Gastroesophageal sphincter (tissue), 4 donors: ENCODE results near the gene PYGM. TPM values are rescaled to one million over a fixed set of nuclear protein-coding genes. Genes with fewer than 3 reads are reported as not detected.

ENCODE experiments used
- ATAC-seq: fragments of 150-250 bp; one replicate; pipeline ENCODE4 v1.9.1; 2016; ENCODE audit warnings: mild to moderate bottlenecking, moderate library complexity
- H3K27ac ChIP-seq, 4 donors: fragments of 200-600 bp; sonication (generic) in 3 of 4; 1 replicate in 3 of 4; 2 replicates in 1 of 4; pipeline ENCODE4 v1.5.1; 2016 to 2019
- H3K27me3 ChIP-seq: fragments of 200-600 bp; sonication (generic); one replicate; pipeline ENCODE4 v1.5.1; 2019
- H3K36me3 ChIP-seq, 2 donors: fragments of 200-600 bp; sonication (generic); one replicate each; pipeline ENCODE4 v1.5.1; 2019; ENCODE audit warnings: control low read depth in 1 of 2
- H3K4me1 ChIP-seq, 3 donors: fragments of 200-600 bp; sonication (generic); 1 replicate in 2 of 3; 2 replicates in 1 of 3; pipeline ENCODE4 v1.5.1; 2016 to 2019; ENCODE audit warnings: control low read depth in 2 of 3
- H3K4me3 ChIP-seq, 2 donors: fragments of 200-600 bp; sonication (generic); one replicate each; pipeline ENCODE4 v1.5.1; 2019; ENCODE audit warnings: mild to moderate bottlenecking in 1 of 2, moderate library complexity in 1 of 2
- H3K9me3 ChIP-seq, 3 donors: fragments of 200-600 bp; sonication (generic); one replicate each; pipeline ENCODE4 v1.5.1; 2017 to 2019; ENCODE audit warnings: control low read depth in 2 of 3
- EP300 ChIP-seq: sonication (generic); formaldehyde crosslinking; IDR thresholded peaks from one replicate; pipeline ENCODE4 v1.6.1; 2017; ENCODE audit warnings: antibody characterized with exemption, mild to moderate bottlenecking
- POLR2A ChIP-seq, 2 donors: fragments of 450-650 bp; IDR thresholded peaks; one replicate each; pipeline ENCODE4 v1.6.1; 2017; ENCODE audit warnings: antibody characterized with exemption in 2 of 2, mild to moderate bottlenecking in 2 of 2, moderate library complexity in 1 of 2
- POLR2AphosphoS5 ChIP-seq: sonication (generic); formaldehyde crosslinking; IDR thresholded peaks from one replicate; pipeline ENCODE4 v1.6.1; 2017; ENCODE audit warnings: antibody characterized with exemption
- WGBS, 2 donors: methylation state at CpG; one replicate each; pipeline ENCODE4 v1.1.5; 2018; ENCODE audit warnings: low coverage in 1 of 2; 5-methylcytosine and 5-hydroxymethylcytosine counted together
- total RNA-seq, 4 donors: library from RNA; depleted of rRNA; stranded (reverse); fragments of >200 nt; gene quantifications; one replicate each; pipeline ENCODE4 v1.1.0, GENCODE V29; 2016
- TF ChIP-seq, protein P1 (sequence below), 4 experiments: fragments of 200-600 bp in 2 of 4; fragments of 450-650 bp in 2 of 4; sonication (generic) in 1 of 4; IDR thresholded peaks; one replicate each; pipeline ENCODE4 v1.5.1; 2017 to 2019; ENCODE audit warnings: antibody characterized with exemption in 4 of 4, mild to moderate bottlenecking in 2 of 4, moderate library complexity in 2 of 4

PYGM gene
- total RNA-seq, 4 donors from 2014 or later, result 10.5 to 55.2 (median 32.8) TPM

- Histone ChIP-seq H3K9me3 (no peaks in the 10 kb centered on the region), H3K27ac (no peak overlapping the region), H3K4me3 (no peak overlapping the region), H3K27me3 (peaks cover 100% of the 10 kb centered on the region), H3K4me1 (peaks cover 0 to 28% (median 0%) of the 10 kb centered on the region in 3 donors), H3K36me3 (no peaks in the 10 kb centered on the region)
- 63% methylated on average over 5 of the region's 5 CpGs; no CpG with 5 or more reads in 1 of the 2 donors for WGBS, 2 donors
- no peak for ATAC-seq
- TF ChIP-seq POLR2A (IDR thresholded peaks at IDR 0.05), result no peak
- no peak for TF ChIP-seq EP300
- TF ChIP-seq, protein P1, sequence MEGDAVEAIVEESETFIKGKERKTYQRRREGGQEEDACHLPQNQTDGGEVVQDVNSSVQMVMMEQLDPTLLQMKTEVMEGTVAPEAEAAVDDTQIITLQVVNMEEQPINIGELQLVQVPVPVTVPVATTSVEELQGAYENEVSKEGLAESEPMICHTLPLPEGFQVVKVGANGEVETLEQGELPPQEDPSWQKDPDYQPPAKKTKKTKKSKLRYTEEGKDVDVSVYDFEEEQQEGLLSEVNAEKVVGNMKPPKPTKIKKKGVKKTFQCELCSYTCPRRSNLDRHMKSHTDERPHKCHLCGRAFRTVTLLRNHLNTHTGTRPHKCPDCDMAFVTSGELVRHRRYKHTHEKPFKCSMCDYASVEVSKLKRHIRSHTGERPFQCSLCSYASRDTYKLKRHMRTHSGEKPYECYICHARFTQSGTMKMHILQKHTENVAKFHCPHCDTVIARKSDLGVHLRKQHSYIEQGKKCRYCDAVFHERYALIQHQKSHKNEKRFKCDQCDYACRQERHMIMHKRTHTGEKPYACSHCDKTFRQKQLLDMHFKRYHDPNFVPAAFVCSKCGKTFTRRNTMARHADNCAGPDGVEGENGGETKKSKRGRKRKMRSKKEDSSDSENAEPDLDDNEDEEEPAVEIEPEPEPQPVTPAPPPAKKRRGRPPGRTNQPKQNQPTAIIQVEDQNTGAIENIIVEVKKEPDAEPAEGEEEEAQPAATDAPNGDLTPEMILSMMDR (IDR thresholded peaks at IDR 0.05), result no peak
- TF ChIP-seq POLR2AphosphoS5, result no peak
Measured at GRCh38 chr11:64715110-64715509, 44.7 kb downstream of the PYGM start.

DNA sequence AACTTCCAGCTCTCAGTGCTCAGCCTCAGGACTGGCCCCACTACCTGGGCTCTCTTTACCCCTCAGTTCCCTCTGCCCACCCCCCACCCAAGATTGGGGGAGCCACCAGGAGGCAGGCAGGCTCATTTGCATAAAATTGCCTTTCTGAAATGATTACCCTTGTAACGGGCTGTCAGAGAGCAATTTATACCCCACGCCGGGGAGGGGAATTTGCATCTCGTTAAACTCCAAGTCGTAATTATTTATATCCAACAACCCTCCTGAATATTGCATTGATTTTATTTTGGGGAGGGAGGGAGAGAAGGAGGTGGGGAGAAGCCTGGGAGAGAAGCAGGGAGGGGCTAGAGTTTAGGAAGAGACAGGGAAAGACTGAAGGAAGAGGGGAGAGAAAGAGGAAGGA is 45.1 kb downstream of the PYGM start:
- H3K27me3 ChIP-seq, result peaks cover 100% of the 10 kb centered on the region
- no peak overlapping the region for H3K4me3 ChIP-seq
- no peak overlapping the region for H3K27ac ChIP-seq
- WGBS, 2 donors, result 18 to 56% methylated on average over 4 to 5 of the region's 5 CpGs
- H3K9me3 ChIP-seq, result no peaks in the 10 kb centered on the region
- TF ChIP-seq, protein P1 (IDR thresholded peaks at IDR 0.05), result no peak
- TF ChIP-seq EP300 (no peak), POLR2AphosphoS5 (no peak), POLR2A (IDR thresholded peaks at IDR 0.05) (no peak)
- H3K4me1 ChIP-seq, result peaks cover 0 to 28% (median 0%) of the 10 kb centered on the region in 3 donors
- no peak for ATAC-seq
- H3K36me3 ChIP-seq, result no peaks in the 10 kb centered on the region

- ATAC-seq, result no peak
- peaks cover 0 to 28% (median 0%) of the 10 kb centered on the region in 3 donors for H3K4me1 ChIP-seq
- H3K9me3 ChIP-seq, result no peaks in the 10 kb centered on the region
- no peak overlapping the region for H3K27ac ChIP-seq
- H3K4me3 ChIP-seq, result peak overlapping the region in 1 of 2 donors; percentile 29
- H3K36me3 ChIP-seq, result no peaks in the 10 kb centered on the region
- H3K27me3 ChIP-seq, result peaks cover 100% of the 10 kb centered on the region
- 29 to 30% methylated on average over 5 to 9 of the region's 39 CpGs for WGBS, 2 donors
- TF ChIP-seq EP300, result no peak
Measured at GRCh38 chr11:64713781-64714363, 45.9 kb downstream of the PYGM start.

DNA sequence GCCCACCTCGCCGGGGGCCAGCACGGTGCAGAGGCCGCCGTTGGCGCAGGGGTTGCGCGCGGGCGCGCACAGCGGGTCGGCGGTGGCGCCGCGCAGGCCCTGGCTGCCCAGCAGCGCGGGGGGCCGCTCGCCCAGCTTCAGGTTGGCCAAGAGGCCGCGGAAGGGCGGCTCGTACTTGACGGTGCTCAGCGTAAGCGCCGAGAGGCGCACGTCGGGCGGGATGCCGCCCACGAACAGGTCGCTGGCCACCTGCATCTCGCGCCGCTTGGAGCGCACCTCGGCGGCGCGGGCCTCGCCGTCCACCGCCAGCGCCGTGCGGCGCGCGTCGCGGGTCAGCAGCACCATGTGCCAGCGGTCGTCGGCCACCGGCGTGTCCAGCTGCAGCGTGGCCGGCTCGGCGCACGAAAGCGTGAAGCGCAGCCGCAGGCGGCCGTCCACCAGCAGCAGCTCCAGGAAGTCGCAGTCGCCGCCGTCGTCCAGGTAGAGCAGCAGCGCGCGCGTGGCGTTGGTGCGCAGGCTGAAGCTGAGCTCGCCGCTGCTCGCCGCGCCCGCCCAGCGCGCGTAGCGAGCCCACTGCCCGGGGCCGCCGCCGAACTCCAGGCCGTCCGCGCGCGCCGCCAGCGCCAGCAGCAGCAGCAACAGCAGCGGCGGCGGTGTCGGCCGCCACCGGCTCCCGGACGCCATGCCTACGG is 46.6 kb downstream of the PYGM start:
- no peak overlapping the region for H3K27ac ChIP-seq
- H3K4me3 ChIP-seq, result peak overlapping the region in 1 of 2 donors; percentile 29
- WGBS, 2 donors, result no CpG with 5 or more reads among the region's 111 CpGs
- H3K27me3 ChIP-seq, result peaks cover 100% of the 10 kb centered on the region
- H3K9me3 ChIP-seq, result no peaks in the 10 kb centered on the region
- TF ChIP-seq, protein P1 (IDR thresholded peaks at IDR 0.05), result no peak
- TF ChIP-seq POLR2A (IDR thresholded peaks at IDR 0.05), result no peak
- TF ChIP-seq EP300, result no peak
- no peak for TF ChIP-seq POLR2AphosphoS5
- no peaks in the 10 kb centered on the region for H3K36me3 ChIP-seq
- peaks cover 0 to 28% (median 0%) of the 10 kb centered on the region in 3 donors for H3K4me1 ChIP-seq
- ATAC-seq, result peak; percentile 66

- Histone ChIP-seq H3K9me3 (no peaks in the 10 kb centered on the region), H3K27me3 (peaks cover 100% of the 10 kb centered on the region), H3K27ac (no peak overlapping the region), H3K36me3 (no peaks in the 10 kb centered on the region), H3K4me1 (peaks cover 0 to 28% (median 0%) of the 10 kb centered on the region in 3 donors), H3K4me3 (no peak overlapping the region)
- no peak for ATAC-seq
- TF ChIP-seq EP300 (no peak), POLR2AphosphoS5 (no peak), POLR2A (IDR thresholded peaks at IDR 0.05) (no peak)
- TF ChIP-seq, protein P1 (IDR thresholded peaks at IDR 0.05), result no peak
- WGBS, 2 donors, result 9% methylated on average over 5 of the region's 45 CpGs; no CpG with 5 or more reads in 1 of the 2 donors
Measured at GRCh38 chr11:64712430-64713015, 47.3 kb downstream of the PYGM start.
